HUES6 (cell line): ENCODE data around the gene PRCD.

Experiments
- H3K27ac ChIP-seq: 2 replicates; pipeline ENCODE4 v1.7.0; 2013; ENCODE audit warnings: low read depth, mild to moderate bottlenecking, low read length, inconsistent platforms
- H3K27me3 ChIP-seq: 2 replicates; pipeline ENCODE4 v1.6.1; 2013; ENCODE audit warnings: low read length; ENCODE audit not compliant: control insufficient read depth, insufficient read depth
- H3K36me3 ChIP-seq: 2 replicates; pipeline ENCODE4 v1.6.1; 2013; ENCODE audit warnings: low read length; ENCODE audit not compliant: control insufficient read depth, insufficient read depth
- H3K4me1 ChIP-seq: 2 replicates; pipeline ENCODE4 v1.6.1; 2013; ENCODE audit warnings: low read length; ENCODE audit not compliant: control insufficient read depth, insufficient read depth
- H3K4me3 ChIP-seq: 2 replicates; pipeline ENCODE4 v1.5.1; 2013; ENCODE audit warnings: low read depth, low read length
- H3K9ac ChIP-seq: one replicate; pipeline ENCODE4 v1.6.1; 2013; ENCODE audit warnings: mild to moderate bottlenecking, low read length
- H3K9me3 ChIP-seq: 2 replicates; pipeline ENCODE4 v1.6.1; 2013; ENCODE audit warnings: low read depth, low read length; ENCODE audit not compliant: control insufficient read depth, insufficient read depth

Gene PRCD

GRCh38 chr17:76543826-76544545 lies 4.1 kb downstream of the PRCD start:
- Histone ChIP-seq H3K4me3 (no peak overlapping the region), H3K9ac (no peak overlapping the region), H3K27me3 (peaks cover 10% of the 10 kb centered on the region), H3K9me3 (no peaks in the 10 kb centered on the region), H3K27ac (no peak overlapping the region), H3K4me1 (peaks cover 39% of the 10 kb centered on the region), H3K36me3 (no peaks in the 10 kb centered on the region)

DNA sequence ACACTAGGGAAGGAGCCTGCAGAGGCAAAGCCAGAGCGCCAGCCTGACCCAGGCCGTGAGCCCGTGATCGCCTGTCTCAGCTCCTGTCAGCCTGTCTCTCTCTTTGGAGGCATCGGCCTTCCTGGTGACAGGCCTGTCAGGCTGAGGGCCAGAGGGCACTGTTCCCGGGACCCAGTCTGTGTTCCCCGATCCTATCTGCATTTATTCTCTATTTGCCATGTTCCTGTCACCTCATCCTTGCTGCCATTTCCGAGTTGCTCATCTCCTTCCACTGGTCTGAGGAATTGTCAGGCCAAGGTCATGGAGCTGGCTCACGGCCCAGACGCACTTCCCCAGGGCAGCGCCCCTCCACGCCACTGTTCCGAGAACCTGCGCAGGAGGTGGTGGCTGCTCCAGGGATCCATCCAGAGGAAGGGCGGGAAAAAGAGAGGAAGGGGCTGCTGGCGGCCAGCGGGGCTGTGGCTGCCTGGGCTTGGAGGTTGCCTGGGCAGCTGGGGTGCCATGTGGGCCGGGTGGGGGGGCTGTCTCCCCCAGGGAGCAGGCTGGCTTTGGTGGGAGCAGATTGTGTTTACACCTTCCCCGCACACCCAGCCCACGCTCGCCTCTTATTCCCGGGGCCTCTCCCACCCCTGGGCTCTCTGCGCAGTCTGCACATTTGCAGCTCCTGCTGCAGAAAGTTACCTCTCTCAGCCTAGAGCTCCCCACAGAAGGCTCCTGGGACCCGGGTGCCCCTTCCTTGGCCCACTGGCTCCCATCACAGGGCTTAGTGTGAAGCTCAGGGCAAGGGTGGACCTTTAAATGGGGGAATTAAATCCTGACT lies 4.9 kb downstream of the PRCD start:
- Histone ChIP-seq H3K9me3 (no peaks in the 10 kb centered on the region), H3K36me3 (no peaks in the 10 kb centered on the region), H3K27me3 (peaks cover 2% of the 10 kb centered on the region), H3K27ac (no peak overlapping the region), H3K4me1 (peaks cover 39% of the 10 kb centered on the region), H3K9ac (no peak overlapping the region), H3K4me3 (no peak overlapping the region)

DNA sequence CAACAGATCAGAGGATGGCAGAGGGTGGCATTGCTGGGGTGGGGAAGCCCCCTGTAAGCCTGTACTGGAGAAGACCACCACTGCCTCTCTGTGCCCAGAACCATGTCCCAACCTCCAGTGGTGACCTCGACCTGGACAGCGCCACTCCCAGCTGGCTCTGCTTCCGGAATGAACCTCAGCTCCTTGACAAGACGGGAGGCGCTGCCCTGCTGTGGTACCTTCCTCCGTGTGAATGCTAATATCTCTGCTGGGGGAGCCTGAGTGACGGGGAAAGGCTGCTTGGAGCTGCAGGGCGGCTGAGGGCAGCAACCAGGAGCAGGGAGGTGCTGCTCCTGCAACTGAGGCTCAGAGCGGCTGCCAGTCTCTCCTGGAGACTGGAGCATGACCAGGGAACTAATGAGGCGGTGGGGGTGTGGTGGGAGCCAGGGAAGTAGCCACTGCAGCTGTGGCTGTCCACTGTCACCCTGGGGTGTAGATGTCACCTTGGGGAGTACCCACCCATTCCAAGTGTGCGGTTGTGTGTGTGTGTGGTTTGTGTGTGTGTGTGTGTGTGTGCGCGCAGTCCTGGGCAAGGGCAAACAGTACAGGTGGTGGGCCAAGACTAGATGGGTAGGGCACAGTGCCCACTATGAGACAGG lies 6.2 kb downstream of the PRCD start:
- Histone ChIP-seq H3K4me3 (no peak overlapping the region), H3K9ac (no peak overlapping the region), H3K27me3 (no peaks in the 10 kb centered on the region), H3K27ac (no peak overlapping the region), H3K4me1 (peaks cover 38% of the 10 kb centered on the region), H3K36me3 (no peaks in the 10 kb centered on the region), H3K9me3 (no peaks in the 10 kb centered on the region)

DNA sequence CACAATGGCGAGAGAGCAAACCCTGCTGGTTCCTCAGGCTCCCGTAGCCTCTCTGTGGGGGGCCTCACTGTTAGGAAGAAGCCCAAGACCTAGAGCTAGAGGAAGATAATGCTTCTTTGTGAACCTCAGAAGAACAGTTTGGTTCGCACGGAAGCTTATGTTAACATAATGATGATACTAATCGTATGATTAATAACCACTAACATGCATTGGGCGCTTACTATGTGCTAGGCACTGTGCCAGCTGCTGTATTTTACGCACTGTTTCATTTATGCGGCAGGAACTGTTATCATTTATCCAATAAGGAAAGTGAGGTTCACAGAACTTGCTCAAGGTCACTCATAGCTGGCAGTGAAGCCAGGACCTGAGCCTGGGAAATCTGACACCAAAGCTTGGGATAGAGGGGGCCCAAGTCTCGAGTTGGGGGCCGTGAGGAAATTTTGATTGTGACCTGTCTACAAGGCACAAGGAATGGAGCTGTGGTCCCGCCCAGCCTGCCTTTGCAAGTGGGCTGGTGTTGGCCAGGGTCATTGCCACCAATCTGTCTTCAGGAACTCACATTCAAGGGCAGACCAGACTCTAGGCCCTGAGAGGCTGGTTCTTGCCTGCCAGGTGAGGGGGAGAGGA lies 6.8 kb downstream of the PRCD start:
- Histone ChIP-seq H3K27ac (no peak overlapping the region), H3K27me3 (no peaks in the 10 kb centered on the region), H3K4me3 (no peak overlapping the region), H3K9me3 (no peaks in the 10 kb centered on the region), H3K4me1 (peaks cover 36% of the 10 kb centered on the region), H3K9ac (no peak overlapping the region), H3K36me3 (no peaks in the 10 kb centered on the region)

- no peak overlapping the region for H3K4me3 ChIP-seq
- no peaks in the 10 kb centered on the region for H3K27me3 ChIP-seq
- no peak overlapping the region for H3K9ac ChIP-seq
- H3K4me1 ChIP-seq = peaks cover 36% of the 10 kb centered on the region
- H3K27ac ChIP-seq = no peak overlapping the region
- no peaks in the 10 kb centered on the region for H3K9me3 ChIP-seq
- no peaks in the 10 kb centered on the region for H3K36me3 ChIP-seq
Measured at GRCh38 chr17:76547183-76547641, 7.4 kb downstream of the PRCD start.

DNA sequence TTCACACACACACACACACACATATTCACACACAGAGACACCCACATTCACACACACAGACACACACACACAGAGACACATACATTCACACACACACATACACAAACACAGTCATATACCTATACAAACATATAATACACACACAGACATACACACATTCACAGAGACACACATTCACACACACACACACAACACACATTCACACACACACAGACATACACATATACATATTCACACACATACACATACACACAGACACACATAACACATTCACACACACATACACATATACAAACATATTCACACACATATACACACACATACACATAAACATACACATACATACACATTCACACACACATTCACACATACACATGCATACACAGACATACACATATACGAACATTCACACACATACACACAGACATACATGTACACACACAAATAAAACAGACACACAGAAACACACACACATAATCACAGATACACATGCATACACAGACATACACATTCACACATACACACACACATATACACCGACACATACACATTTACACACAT lies 7.9 kb downstream of the PRCD start:
- Histone ChIP-seq H3K27me3 (no peaks in the 10 kb centered on the region), H3K4me1 (peaks cover 36% of the 10 kb centered on the region), H3K4me3 (no peak overlapping the region), H3K27ac (no peak overlapping the region), H3K36me3 (no peaks in the 10 kb centered on the region), H3K9ac (no peak overlapping the region), H3K9me3 (no peaks in the 10 kb centered on the region)

GRCh38 chr17:76548378-76549214 lies 8.8 kb downstream of the PRCD start:
- no peaks in the 10 kb centered on the region for H3K36me3 ChIP-seq
- H3K27me3 ChIP-seq = no peaks in the 10 kb centered on the region
- no peaks in the 10 kb centered on the region for H3K9me3 ChIP-seq
- H3K27ac ChIP-seq = no peak overlapping the region
- H3K4me3 ChIP-seq = no peak overlapping the region
- peaks cover 31% of the 10 kb centered on the region for H3K4me1 ChIP-seq
- no peak overlapping the region for H3K9ac ChIP-seq

- Histone ChIP-seq H3K27ac (no peak overlapping the region), H3K27me3 (no peaks in the 10 kb centered on the region), H3K4me3 (no peak overlapping the region), H3K36me3 (no peaks in the 10 kb centered on the region), H3K4me1 (peaks cover 26% of the 10 kb centered on the region), H3K9me3 (no peaks in the 10 kb centered on the region), H3K9ac (no peak overlapping the region)
Measured at GRCh38 chr17:76549215-76549518, 9.3 kb downstream of the PRCD start.

- Histone ChIP-seq H3K9me3 (no peaks in the 10 kb centered on the region), H3K27me3 (no peaks in the 10 kb centered on the region), H3K9ac (no peak overlapping the region), H3K27ac (no peak overlapping the region), H3K4me1 (peaks cover 22% of the 10 kb centered on the region), H3K4me3 (no peak overlapping the region), H3K36me3 (no peaks in the 10 kb centered on the region)
Measured at GRCh38 chr17:76549539-76549938, 9.7 kb downstream of the PRCD start.
